GM12878 (cell line): Measurements from ENCODE around the gene FAM222B. TPM values are rescaled to one million over a fixed set of nuclear protein-coding genes. Genes with fewer than 3 reads are reported as not detected.
"Not testable (repeated sequence)": the region's sequence is repeated elsewhere in the genome, so short reads cannot be mapped to it uniquely, and the experiment has no call there.

Experiments used
- ATAC-seq: fragments of 200-7000 bp; cut with Tn5 transposase; 3 replicates; pipeline ENCODE4 v1.9.1; 2020; ENCODE audit warnings: mild to moderate bottlenecking, moderate library complexity
- BruUV-seq: library from RNA; stranded (reverse); fragments of 400-500 nt; replicated peaks from 2 replicates; lab custom pipeline; 2021; lab: Mats Ljungman, UMichigan
- CTCF ChIA-PET: fragments of 300-600 bp; sonication (Branson Sonifier 250); formaldehyde crosslinking; extraction: SDS; loops from one replicate; lab custom pipeline; 2021; ENCODE audit warnings: inconsistent platforms; lab: Yijun Ruan, JAX
- POLR2A ChIA-PET: fragments of 350-600 bp; formaldehyde crosslinking; extraction: SDS; loops from one replicate; lab custom pipeline; 2021; ENCODE audit warnings: inconsistent platforms; lab: Charles Lee
- RAD21 ChIA-PET: fragments of 300-600 bp; sonication (Branson Sonifier 250); formaldehyde crosslinking; loops from one replicate; lab custom pipeline; 2023; ENCODE audit warnings: antibody characterized with exemption; ENCODE audit not compliant: unreplicated experiment; lab: Charles Lee
- SMC1A ChIA-PET: fragments of 300-600 bp; sonication (Branson Sonifier 250); formaldehyde crosslinking; loops from one replicate; lab custom pipeline; 2023; ENCODE audit not compliant: unreplicated experiment, uncharacterized antibody; lab: Charles Lee
- DNase-seq: peaks from one replicate; pipeline ENCODE4 v3.0.0-alpha.2; 2011; ENCODE audit warnings: low read depth, low spot score
- FAIRE-seq: peaks from 3 replicates; lab custom pipeline; 2011; peaks lifted over from hg19 to GRCh38; lab: Jason Lieb, UNC
- H2AFZ ChIP-seq: 2 replicates; pipeline ENCODE4 v1.6.0; 2011; ENCODE audit warnings: low read depth, low read length, control low read depth; ENCODE audit not compliant: control insufficient read depth
- H3K27ac ChIP-seq: 2 replicates; pipeline ENCODE4 v1.5.1; 2011; ENCODE audit warnings: control low read depth; ENCODE audit not compliant: control insufficient read depth, insufficient read depth
- H3K27me3 ChIP-seq, 2 experiments: replicated peaks in 1 of 2; 2 replicates each; pipeline versions ENCODE4 v1.6.0 to v1.6.1; 2011; ENCODE audit warnings: low read length in 1 of 2; ENCODE audit not compliant: control insufficient read depth in 2 of 2, insufficient read depth in 2 of 2
- H3K36me3 ChIP-seq, 2 experiments: 2 replicates each; pipeline ENCODE4 v1.5.1; 2011; ENCODE audit warnings: low read length in 1 of 2; ENCODE audit not compliant: control insufficient read depth in 2 of 2, insufficient read depth in 2 of 2
- H3K4me1 ChIP-seq: 2 replicates; pipeline ENCODE4 v1.6.1; 2011; ENCODE audit warnings: mild to moderate bottlenecking, low read length, moderate library complexity, mixed read lengths; ENCODE audit not compliant: control insufficient read depth, insufficient read depth
- H3K4me2 ChIP-seq: 2 replicates; pipeline ENCODE4 v1.6.0; 2011; ENCODE audit warnings: control low read depth; ENCODE audit not compliant: control insufficient read depth, insufficient read depth
- H3K4me3 ChIP-seq: fragments of 200-600 bp; sonication (generic); 2 replicates; pipeline ENCODE4 v1.5.1; 2016
- H3K79me2 ChIP-seq: 2 replicates; pipeline ENCODE4 v1.6.0; 2011; ENCODE audit warnings: low read length; ENCODE audit not compliant: control insufficient read depth, insufficient read depth
- H3K9ac ChIP-seq: 2 replicates; pipeline ENCODE4 v1.8.0; 2011; ENCODE audit warnings: low read length, control low read depth, mixed read lengths; ENCODE audit not compliant: control insufficient read depth, insufficient read depth
- H3K9me3 ChIP-seq: replicated peaks from 3 replicates; pipeline ENCODE4 v1.5.1; 2011; ENCODE audit warnings: mild to moderate bottlenecking, low read length; ENCODE audit not compliant: control insufficient read depth, insufficient read depth
- H4K20me1 ChIP-seq: 2 replicates; pipeline ENCODE4 v1.6.0; 2011; ENCODE audit not compliant: control insufficient read depth, insufficient read depth
- BMI1 ChIP-seq: fragments of 450-650 bp; IDR thresholded peaks from 2 replicates; pipeline ENCODE4 v1.6.1; 2016; ENCODE audit warnings: mild to moderate bottlenecking, moderate library complexity, borderline replicate concordance
- CHD2 ChIP-seq: IDR thresholded peaks from 2 replicates; pipeline ENCODE4 v1.6.1; 2011; ENCODE audit warnings: low read depth, low read length, improper control_type of control experiment, borderline replicate concordance
- CREB1 ChIP-seq: IDR thresholded peaks from 2 replicates; pipeline ENCODE4 v1.6.1; 2012; ENCODE audit warnings: low read depth, mild to moderate bottlenecking, inconsistent platforms
- CTCF ChIP-seq, 3 experiments: IDR thresholded peaks in 2 of 3; conservative IDR thresholded peaks in 1 of 3; 2 replicates each; pipeline ENCODE4 v1.5.1; 2011; ENCODE audit warnings: low read depth in 3 of 3, low read length in 3 of 3, mild to moderate bottlenecking in 3 of 3, control low read depth in 2 of 3, moderate library complexity in 2 of 3, inconsistent platforms in 1 of 3, mixed read lengths in 1 of 3; ENCODE audit not compliant: control insufficient read depth in 2 of 3, insufficient read depth in 1 of 3; ENCODE audit errors: extremely low read depth in 1 of 3
- EED ChIP-seq: sonication (generic); IDR thresholded peaks from 2 replicates; pipeline ENCODE4 v1.6.1; 2016; ENCODE audit warnings: antibody characterized with exemption, low read depth
- EP300 ChIP-seq, 2 experiments: fragments of 150-350 bp in 1 of 2; IDR thresholded peaks; 2 replicates each; pipeline ENCODE4 v1.6.1; 2011 to 2012; ENCODE audit warnings: low read depth in 2 of 2, low read length in 2 of 2, borderline replicate concordance in 1 of 2, improper control_type of control experiment in 1 of 2, inconsistent platforms in 1 of 2; ENCODE audit not compliant: control insufficient read depth in 1 of 2
- MYB ChIP-seq: fragments of 150-350 bp; IDR thresholded peaks from 2 replicates; pipeline ENCODE4 v1.6.1; 2014; ENCODE audit warnings: mild to moderate bottlenecking, low read depth, low read length, borderline replicate concordance
- RUNX3 ChIP-seq: IDR thresholded peaks from 2 replicates; pipeline ENCODE4 v1.6.1; 2012; ENCODE audit warnings: low read length, inconsistent platforms
- TARDBP ChIP-seq: IDR thresholded peaks from 2 replicates; pipeline ENCODE4 v1.6.1; 2016; ENCODE audit warnings: borderline replicate concordance
- ZNF622 ChIP-seq: fragments of 450-650 bp; IDR thresholded peaks from 2 replicates; pipeline ENCODE4 v1.6.1; 2017; ENCODE audit warnings: mild to moderate bottlenecking, inconsistent platforms
- WGBS: methylation state at CpG from one replicate; pipeline ENCODE4 v1.1.6; 2016; ENCODE audit warnings: low lambda C conversion rate; ENCODE audit not compliant: insufficient replicate concordance, insufficient coverage; ENCODE audit errors: missing lambda C conversion rate; 5-methylcytosine and 5-hydroxymethylcytosine counted together
- in situ Hi-C: fragments of 300-500 bp; cut with MboI; formaldehyde crosslinking; loops from 9 replicates; pipeline ENCODE4 v1.14.3; 2018; ENCODE audit warnings: mixed read lengths
- intact Hi-C: fragments of 100-400 bp; cut with micrococcal nuclease; formaldehyde crosslinking; loops from one replicate; pipeline ENCODE4 v1.14.2; 2022; ENCODE audit not compliant: unreplicated experiment
- polyA plus RNA-seq, 11 experiments: library from polyadenylated mRNA; depleted of rRNA in 4 of 11; unstranded in 6 of 11; stranded (reverse) in 5 of 11; fragments of >200 nt; fragmentation: Nextera tagmentation in 4 of 11; fragmentation: Illumina TruSeq in 1 of 11; extraction: Ambion mirVana in 4 of 11; extraction: Trizol in 1 of 11; gene quantifications; 1 replicate in 1 of 11; 2 replicates in 10 of 11; pipeline versions ENCODE4 v1.2.1 to v1.2.3, GENCODE V29; 2011 to 2016; ENCODE audit warnings: inconsistent platforms in 2 of 11, missing spikeins in 2 of 11, low read depth in 1 of 11
- total RNA-seq, 4 experiments: library from RNA; depleted of rRNA in 3 of 4; stranded (reverse); fragments of >200 nt in 3 of 4; fragmentation: Illumina TruSeq in 1 of 4; extraction: Trizol in 1 of 4; gene quantifications; 2 replicates each; pipeline versions ENCODE4 v1.2.1 to v1.2.3, GENCODE V29; 2013 to 2021

Gene FAM222B
- total and polyA plus RNA-seq, 10 of the 15 experiments (the other 5 are each of a cell fraction or from before 2014, with no cell fraction given) = 2.8 to 18.3 (median 6.4) TPM

GRCh38 chr17:28788100-28788499 is 54.5 kb downstream of the FAM222B start (continued):
- no peak for TF ChIP-seq EED
- TF ChIP-seq RUNX3 = no peak

GRCh38 chr17:28783161-28783560 is 59.4 kb downstream of the FAM222B start:
- H3K36me3 ChIP-seq = no peaks in the 10 kb centered on the region
- no peaks in the 10 kb centered on the region for H4K20me1 ChIP-seq
- H3K9me3 ChIP-seq = no peaks in the 10 kb centered on the region
- no peak overlapping the region for H2AFZ ChIP-seq
- POLR2A ChIA-PET = interaction anchor here (0.7 kb wide), 2 partner anchors 17 to 27 kb away, joined by 3 to 5 read pairs; no protein-coding TSS in a partner anchor
- no peak for DNase-seq
- H3K4me2 ChIP-seq = no peak overlapping the region
- intact Hi-C loops (loop anchor here (10.0 kb wide), 1 partner anchor 52 kb away; no protein-coding TSS in a partner anchor), in situ Hi-C loops (no loop called here)
- H3K27me3 ChIP-seq = no peaks in the 10 kb centered on the region
- SMC1A ChIA-PET = interaction anchor here (1.2 to 1.4 kb wide), 2 partner anchors 10 to 44 kb away, joined by 3 to 4 read pairs; no protein-coding TSS in a partner anchor
- no peak for FAIRE-seq
- H3K27ac ChIP-seq = no peak overlapping the region
- no peak overlapping the region for H3K9ac ChIP-seq
- H3K4me1 ChIP-seq = no peaks in the 10 kb centered on the region
- RAD21 ChIA-PET = no interaction called here
- H3K4me3 ChIP-seq = no peak overlapping the region
- CTCF ChIA-PET = interaction anchor here (1.0 to 3.7 kb wide), 2 partner anchors 9 to 19 kb away, joined by 3 to 14 read pairs; no protein-coding TSS in a partner anchor
- no peak for ATAC-seq
- no peaks in the 10 kb centered on the region; the same call in 1 of the 2 replicates for H3K79me2 ChIP-seq
- TF ChIP-seq CREB1 (no peak), CHD2 (no peak), BMI1 (no peak), MYB (no peak), ZNF622 (no peak), EP300 (IDR thresholded peaks at IDR 0.05; ENCODE audit: borderline replicate concordance in 1 of 2, control insufficient read depth in 1 of 2, low read depth in 2 of 2, low read length in 2 of 2) (no peak), TARDBP (no peak), CTCF (IDR thresholded peaks at IDR 0.05 in 2 of 3, conservative IDR thresholded peaks at IDR 0.05 in 1 of 3; ENCODE audit: control insufficient read depth in 2 of 3, extremely low read depth in 1 of 3, insufficient read depth in 1 of 3, low read depth in 3 of 3, low read length in 3 of 3) (no peak)
- 62% methylated on average over 3 of the region's 3 CpGs for WGBS
- no TSS peak for BruUV-seq

GRCh38 chr17:28779601-28780000 is 63.0 kb downstream of the FAM222B start:
- H3K4me2 ChIP-seq, H2AFZ ChIP-seq, H3K27me3 ChIP-seq, H3K4me3 ChIP-seq, H3K9me3 ChIP-seq, H3K79me2 ChIP-seq, H3K4me1 ChIP-seq, SMC1A ChIA-PET, ATAC-seq, H3K9ac ChIP-seq, RAD21 ChIA-PET, BruUV-seq, H3K36me3 ChIP-seq, in situ Hi-C loops, POLR2A ChIA-PET, H4K20me1 ChIP-seq, intact Hi-C loops, FAIRE-seq, H3K27ac ChIP-seq, DNase-seq: not testable (repeated sequence)
- CTCF ChIA-PET = interaction anchor here (0.6 kb wide), 1 partner anchor 182 kb away, joined by 3 read pairs; no protein-coding TSS in a partner anchor
- WGBS = over 99% methylated on average over 13 of the region's 13 CpGs
